ENCODE measurements around the gene SRSF3.

The SRSF3 gene

GRCh38 chr6:36594029-36594815 is at the start of gene SRSF3:
SRSF3 (plus strand) TSS chr6:36594362; CDS start chr6:36596763, 2,401 bp downstream.
- TF ChIP-seq CTCF (IDR thresholded peaks at IDR 0.05; ENCODE audit: control insufficient read depth, extremely low read depth, insufficient read depth) = peak; percentile 39
- peak; percentile 93 for DNase-seq (ENCODE audit: low read depth)

GRCh38 chr6:36545767-36546307 is 48.3 kb upstream of the SRSF3 start:
- H3K4me3 ChIP-seq (ENCODE audit: low read depth, low read length) = peak overlapping the region; percentile 79
- no peak for TF ChIP-seq CTCF (IDR thresholded peaks at IDR 0.05; ENCODE audit: control insufficient read depth, extremely low read depth, insufficient read depth)
- DNase-seq (ENCODE audit: low read depth) = no peak

More at GRCh38 chr6:36594029-36594815, at the start of gene SRSF3:
- peak within 1 kb of the TSS; percentile 92 for H3K4me3 ChIP-seq (ENCODE audit: low read depth, low read length)

- DNase-seq (ENCODE audit: low read depth) = no peak
- peak overlapping the region; percentile 79 for H3K4me3 ChIP-seq (ENCODE audit: low read depth, low read length)
- TF ChIP-seq CTCF (IDR thresholded peaks at IDR 0.05; ENCODE audit: control insufficient read depth, extremely low read depth, insufficient read depth) = no peak
These were observed 47.7 kb upstream of the SRSF3 start for GRCh38 chr6:36546308-36546919.

GRCh38 chr6:36546920-36547645 is 47.1 kb upstream of the SRSF3 start, which contains the start of gene STK38:
STK38 (minus strand) TSS chr6:36547479; CDS start chr6:36540202, 7,277 bp downstream.
- DNase-seq (ENCODE audit: low read depth) = peak; percentile 22
- H3K4me3 ChIP-seq (ENCODE audit: low read depth, low read length) = peak within 1 kb of the TSS; percentile 79
- peak; percentile 48 for TF ChIP-seq CTCF (IDR thresholded peaks at IDR 0.05; ENCODE audit: control insufficient read depth, extremely low read depth, insufficient read depth)

- no peak for DNase-seq (ENCODE audit: low read depth)
- no peak for TF ChIP-seq CTCF (IDR thresholded peaks at IDR 0.05; ENCODE audit: control insufficient read depth, extremely low read depth, insufficient read depth)
- H3K4me3 ChIP-seq (ENCODE audit: low read depth, low read length) = peak overlapping the region; percentile 79
These were observed 46.3 kb upstream of the SRSF3 start for GRCh38 chr6:36547646-36548400.

- no peak overlapping the region for H3K4me3 ChIP-seq (ENCODE audit: low read depth, low read length)
- no peak for DNase-seq (ENCODE audit: low read depth)
- TF ChIP-seq CTCF (IDR thresholded peaks at IDR 0.05; ENCODE audit: control insufficient read depth, extremely low read depth, insufficient read depth) = no peak
These were observed 45.8 kb upstream of the SRSF3 start for GRCh38 chr6:36548401-36548743.

Data from LNCaP clone FGC (cell line).